PFSK-1 (cell line): ENCODE results near the gene IFIH1.

Experiments
- FOXP2 ChIP-seq: optimal IDR thresholded peaks from 2 replicates; pipeline ENCODE3; 2011; ENCODE audit warnings: borderline replicate concordance, control low read depth, inconsistent platforms; ENCODE audit not compliant: insufficient read depth; ENCODE audit errors: extremely low read length, extremely low read depth
- POLR2AphosphoS5 ChIP-seq: IDR thresholded peaks from 2 replicates; pipeline ENCODE4 v1.6.1; 2012; ENCODE audit warnings: low read depth, mild to moderate bottlenecking, control low read depth, low read length, moderate library complexity
- REST ChIP-seq, 2 experiments: IDR thresholded peaks; 2 replicates each; pipeline versions ENCODE4 v1.6.1 to v1.8.0; 2011 to 2012; ENCODE audit warnings: low read depth in 2 of 2, low read length in 2 of 2, control low read depth in 1 of 2, inconsistent platforms in 1 of 2, mild to moderate bottlenecking in 1 of 2, moderate library complexity in 1 of 2; ENCODE audit not compliant: insufficient read depth in 1 of 2
- SIN3A ChIP-seq: IDR thresholded peaks from 2 replicates; pipeline ENCODE4 v1.6.1; 2012; ENCODE audit warnings: mild to moderate bottlenecking, low read length, moderate library complexity, borderline replicate concordance; ENCODE audit not compliant: insufficient read depth
- TAF1 ChIP-seq: IDR thresholded peaks from 2 replicates; pipeline ENCODE4 v1.6.1; 2012; ENCODE audit warnings: low read length, control low read depth, borderline replicate concordance; ENCODE audit not compliant: insufficient read depth

IFIH1 gene

GRCh38 chr2:162219426-162219825 lies 99.1 kb downstream of the IFIH1 start:
- TF ChIP-seq SIN3A, result no peak
- no peak for TF ChIP-seq FOXP2
- TF ChIP-seq POLR2AphosphoS5, result no peak

GRCh38 chr2:162217598-162217997 lies 100.9 kb downstream of the IFIH1 start:
- no peak for TF ChIP-seq TAF1
- TF ChIP-seq FOXP2, result no peak
- no peak for TF ChIP-seq SIN3A
- no peak for TF ChIP-seq POLR2AphosphoS5
- no peak for TF ChIP-seq REST (IDR thresholded peaks at IDR 0.05; ENCODE audit: insufficient read depth in 1 of 2, low read depth in 2 of 2, low read length in 2 of 2)
